MM.1S (cell line): ENCODE data around the gene CDH4.

Experiments
- EZH2 ChIP-seq: fragments of 300-600 bp; sonication (generic); optimal IDR thresholded peaks from 2 replicates; pipeline ENCODE3; 2017; ENCODE audit warnings: low read depth, mild to moderate bottlenecking, antibody characterized with exemption, low read length, mixed read lengths
- TF ChIP-seq, protein P1 (sequence below): fragments of 300-600 bp; sonication (generic); IDR thresholded peaks from 2 replicates; pipeline ENCODE4 v1.5.1; 2016; ENCODE audit warnings: antibody characterized with exemption, low read length, mixed read lengths

DNA sequence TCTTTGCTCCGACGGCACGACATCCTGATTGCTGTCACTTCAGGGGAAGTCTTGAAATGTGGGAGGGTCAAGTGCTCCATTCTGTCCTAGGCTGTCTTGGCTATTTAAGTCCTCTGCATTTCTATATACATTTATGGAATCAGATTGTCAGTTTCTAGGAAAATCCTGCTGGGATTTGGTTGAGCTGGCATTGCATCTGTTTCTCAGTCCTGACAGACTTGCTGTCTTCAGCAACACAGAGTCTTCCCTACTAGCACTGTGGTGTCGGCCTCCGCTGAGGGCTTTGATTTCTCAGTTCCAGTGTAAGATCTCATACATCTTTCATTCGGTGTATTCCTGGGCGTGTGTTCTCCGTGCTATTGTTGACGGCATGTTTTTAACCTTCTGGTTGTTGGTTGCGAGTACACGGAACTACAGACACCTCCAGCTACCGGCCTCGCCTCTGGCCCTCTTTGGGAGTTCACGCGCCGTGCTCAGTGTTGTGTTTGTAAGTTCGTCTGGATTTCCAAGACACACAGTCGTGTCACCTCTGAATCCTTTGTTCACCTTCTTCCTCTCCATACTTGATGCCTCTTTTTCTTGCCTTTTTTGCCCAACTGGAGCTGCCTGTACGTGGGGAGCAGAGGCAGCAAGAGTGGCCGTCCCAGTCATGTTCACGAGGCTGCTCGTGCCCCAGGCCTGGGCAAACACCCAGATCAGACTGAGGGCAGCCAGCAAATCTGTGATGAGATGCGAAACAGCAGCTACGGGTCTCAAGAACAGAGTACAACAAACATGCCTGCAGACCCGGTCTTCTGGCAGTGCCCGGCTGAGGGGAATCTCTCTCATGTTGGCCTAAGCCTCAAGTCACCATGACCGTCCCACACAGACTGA lies 720.8 kb downstream of the CDH4 start:
- TF ChIP-seq EZH2, result no peak
- TF ChIP-seq, protein P1, sequence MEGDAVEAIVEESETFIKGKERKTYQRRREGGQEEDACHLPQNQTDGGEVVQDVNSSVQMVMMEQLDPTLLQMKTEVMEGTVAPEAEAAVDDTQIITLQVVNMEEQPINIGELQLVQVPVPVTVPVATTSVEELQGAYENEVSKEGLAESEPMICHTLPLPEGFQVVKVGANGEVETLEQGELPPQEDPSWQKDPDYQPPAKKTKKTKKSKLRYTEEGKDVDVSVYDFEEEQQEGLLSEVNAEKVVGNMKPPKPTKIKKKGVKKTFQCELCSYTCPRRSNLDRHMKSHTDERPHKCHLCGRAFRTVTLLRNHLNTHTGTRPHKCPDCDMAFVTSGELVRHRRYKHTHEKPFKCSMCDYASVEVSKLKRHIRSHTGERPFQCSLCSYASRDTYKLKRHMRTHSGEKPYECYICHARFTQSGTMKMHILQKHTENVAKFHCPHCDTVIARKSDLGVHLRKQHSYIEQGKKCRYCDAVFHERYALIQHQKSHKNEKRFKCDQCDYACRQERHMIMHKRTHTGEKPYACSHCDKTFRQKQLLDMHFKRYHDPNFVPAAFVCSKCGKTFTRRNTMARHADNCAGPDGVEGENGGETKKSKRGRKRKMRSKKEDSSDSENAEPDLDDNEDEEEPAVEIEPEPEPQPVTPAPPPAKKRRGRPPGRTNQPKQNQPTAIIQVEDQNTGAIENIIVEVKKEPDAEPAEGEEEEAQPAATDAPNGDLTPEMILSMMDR, result no peak
